Measurements from ENCODE around the gene NUB1.

Gene NUB1

GRCh38 chr7:151406051-151406875 lies 64.7 kb downstream of the NUB1 start:
- H3K4me1 Mint-ChIP-seq = peaks cover 12% of the 10 kb centered on the region
- H3K27me3 Mint-ChIP-seq = peaks cover 13% of the 10 kb centered on the region
- H3K9me3 Mint-ChIP-seq = no peaks in the 10 kb centered on the region
- peak overlapping the region; percentile 30 for H3K27ac Mint-ChIP-seq
- H3K36me3 Mint-ChIP-seq = no peaks in the 10 kb centered on the region
- H3K4me3 Mint-ChIP-seq = no peak overlapping the region

GRCh38 chr7:151406886-151407583 lies 65.4 kb downstream of the NUB1 start:
- peaks cover 17% of the 10 kb centered on the region for H3K27me3 Mint-ChIP-seq
- peaks cover 17% of the 10 kb centered on the region for H3K4me1 Mint-ChIP-seq
- H3K27ac Mint-ChIP-seq = no peak overlapping the region
- no peaks in the 10 kb centered on the region for H3K36me3 Mint-ChIP-seq
- no peaks in the 10 kb centered on the region for H3K9me3 Mint-ChIP-seq
- no peak overlapping the region for H3K4me3 Mint-ChIP-seq

- Mint-ChIP-seq H3K4me1 (peaks cover 29% of the 10 kb centered on the region), H3K27ac (no peak overlapping the region), H3K9me3 (no peaks in the 10 kb centered on the region), H3K27me3 (peaks cover 20% of the 10 kb centered on the region), H3K36me3 (no peaks in the 10 kb centered on the region), H3K4me3 (peak overlapping the region; percentile 84)
Measured at GRCh38 chr7:151408498-151408838, 66.9 kb downstream of the NUB1 start.

- no peaks in the 10 kb centered on the region for H3K36me3 Mint-ChIP-seq
- H3K4me1 Mint-ChIP-seq = peaks cover 35% of the 10 kb centered on the region
- no peaks in the 10 kb centered on the region for H3K9me3 Mint-ChIP-seq
- H3K4me3 Mint-ChIP-seq = peak overlapping the region; percentile 84
- peaks cover 20% of the 10 kb centered on the region for H3K27me3 Mint-ChIP-seq
- no peak overlapping the region for H3K27ac Mint-ChIP-seq
Measured at GRCh38 chr7:151408839-151409666, 67.4 kb downstream of the NUB1 start.

- H3K36me3 Mint-ChIP-seq = peaks cover 2% of the 10 kb centered on the region
- H3K9me3 Mint-ChIP-seq = peaks cover 4% of the 10 kb centered on the region
- peak within 1 kb of the TSS; percentile 84 for H3K4me3 Mint-ChIP-seq
- H3K27ac Mint-ChIP-seq = no peak within 1 kb of the TSS
- H3K4me1 Mint-ChIP-seq = peaks cover 42% of the 10 kb centered on the region
- peaks cover 20% of the 10 kb centered on the region for H3K27me3 Mint-ChIP-seq
Measured at GRCh38 chr7:151409667-151410404, 68.2 kb downstream of the NUB1 start, which contains the start of gene WDR86. Gene WDR86, minus strand, starts transcription at chr7:151410038. Its CDS starts 449 bp downstream, at chr7:151409589.

GRCh38 chr7:151410405-151411390 lies 69.1 kb downstream of the NUB1 start:
- peaks cover 4% of the 10 kb centered on the region for H3K9me3 Mint-ChIP-seq
- H3K27ac Mint-ChIP-seq = no peak overlapping the region
- H3K4me3 Mint-ChIP-seq = peak overlapping the region; percentile 63
- peaks cover 2% of the 10 kb centered on the region for H3K36me3 Mint-ChIP-seq
- peaks cover 47% of the 10 kb centered on the region for H3K4me1 Mint-ChIP-seq
- H3K27me3 Mint-ChIP-seq = peaks cover 20% of the 10 kb centered on the region

GRCh38 chr7:151411551-151411950 lies 69.9 kb downstream of the NUB1 start:
- Mint-ChIP-seq H3K27ac (no peak overlapping the region), H3K4me3 (no peak overlapping the region), H3K36me3 (peaks cover 2% of the 10 kb centered on the region), H3K27me3 (peaks cover 20% of the 10 kb centered on the region), H3K9me3 (peaks cover 4% of the 10 kb centered on the region), H3K4me1 (peaks cover 47% of the 10 kb centered on the region)

- Mint-ChIP-seq H3K36me3 (peaks cover 2% of the 10 kb centered on the region), H3K27me3 (peaks cover 19% of the 10 kb centered on the region), H3K4me3 (no peak overlapping the region), H3K4me1 (peaks cover 47% of the 10 kb centered on the region), H3K27ac (no peak overlapping the region), H3K9me3 (peaks cover 4% of the 10 kb centered on the region)
Measured at GRCh38 chr7:151412318-151412717, 70.7 kb downstream of the NUB1 start.

- peaks cover 5% of the 10 kb centered on the region for H3K36me3 Mint-ChIP-seq
- H3K27ac Mint-ChIP-seq = peak overlapping the region; percentile 9
- H3K4me1 Mint-ChIP-seq = peaks cover 47% of the 10 kb centered on the region
- peaks cover 4% of the 10 kb centered on the region for H3K9me3 Mint-ChIP-seq
- peaks cover 19% of the 10 kb centered on the region for H3K27me3 Mint-ChIP-seq
- H3K4me3 Mint-ChIP-seq = no peak overlapping the region
Measured at GRCh38 chr7:151413241-151413640, 71.6 kb downstream of the NUB1 start.

GRCh38 chr7:151415375-151416105 lies 73.9 kb downstream of the NUB1 start:
- no peak overlapping the region for H3K27ac Mint-ChIP-seq
- H3K36me3 Mint-ChIP-seq = peaks cover 6% of the 10 kb centered on the region

GRCh38 chr7:151416112-151416940 lies 74.7 kb downstream of the NUB1 start:
- Mint-ChIP-seq H3K4me3 (no peak overlapping the region), H3K4me1 (peaks cover 34% of the 10 kb centered on the region), H3K36me3 (peaks cover 6% of the 10 kb centered on the region), H3K9me3 (peaks cover 4% of the 10 kb centered on the region), H3K27ac (no peak overlapping the region), H3K27me3 (peaks cover 7% of the 10 kb centered on the region)

More at GRCh38 chr7:151415375-151416105, 73.9 kb downstream of the NUB1 start:
- H3K27me3 Mint-ChIP-seq = peaks cover 13% of the 10 kb centered on the region
- H3K4me3 Mint-ChIP-seq = no peak overlapping the region
- peaks cover 41% of the 10 kb centered on the region for H3K4me1 Mint-ChIP-seq
- peaks cover 4% of the 10 kb centered on the region for H3K9me3 Mint-ChIP-seq

GRCh38 chr7:151416941-151417315 lies 75.3 kb downstream of the NUB1 start:
- Mint-ChIP-seq H3K4me3 (no peak overlapping the region), H3K36me3 (peaks cover 6% of the 10 kb centered on the region), H3K9me3 (peaks cover 4% of the 10 kb centered on the region), H3K4me1 (peaks cover 32% of the 10 kb centered on the region), H3K27me3 (peaks cover 4% of the 10 kb centered on the region), H3K27ac (no peak overlapping the region)

GRCh38 chr7:151420144-151420543 lies 78.5 kb downstream of the NUB1 start:
- Mint-ChIP-seq H3K4me1 (peaks cover 5% of the 10 kb centered on the region), H3K27ac (no peak overlapping the region), H3K4me3 (no peak overlapping the region), H3K27me3 (no peaks in the 10 kb centered on the region), H3K9me3 (no peaks in the 10 kb centered on the region), H3K36me3 (peaks cover 4% of the 10 kb centered on the region)

Data from activated naive CD4-positive, alpha-beta T cell treated with anti-CD3 and anti-CD28 coated beads, Interleukin-2, amount 50 U/mL, for 24 hours (primary cell).